HG03060 (cell line): Measurements from ENCODE around the gene TMEM183A.

Experiments
- ATAC-seq: cut with Tn5 transposase; IDR thresholded peaks from one replicate; pipeline ENCODE4 v1.9.1; 2021; ENCODE audit warnings: low read depth, moderate number of reproducible peaks; ENCODE audit not compliant: unreplicated experiment

TMEM183A gene

GRCh38 chr1:203028067-203028783 lies 21.1 kb downstream of the TMEM183A start:
- no peak for ATAC-seq

- no peak for ATAC-seq
These were observed 21.8 kb downstream of the TMEM183A start for GRCh38 chr1:203028784-203029553.

- no peak for ATAC-seq
These were observed 24.3 kb downstream of the TMEM183A start for GRCh38 chr1:203031467-203031866.

GRCh38 chr1:203033287-203033686 lies 26.1 kb downstream of the TMEM183A start:
- no peak for ATAC-seq

- no peak for ATAC-seq
These were observed 26.7 kb downstream of the TMEM183A start for GRCh38 chr1:203033917-203034316.

GRCh38 chr1:203034422-203035110 lies 27.4 kb downstream of the TMEM183A start:
- no peak for ATAC-seq

- no peak for ATAC-seq
These were observed 28.2 kb downstream of the TMEM183A start for GRCh38 chr1:203035111-203036000.

- ATAC-seq: no peak
These were observed 29.0 kb downstream of the TMEM183A start for GRCh38 chr1:203036135-203036534.

- ATAC-seq: no peak
These were observed 29.4 kb downstream of the TMEM183A start for GRCh38 chr1:203036537-203036936.

- no peak for ATAC-seq
These were observed 30.5 kb downstream of the TMEM183A start for GRCh38 chr1:203037509-203038190.

- ATAC-seq: no peak
These were observed 31.1 kb downstream of the TMEM183A start for GRCh38 chr1:203038217-203038741.

GRCh38 chr1:203038891-203039608 lies 31.9 kb downstream of the TMEM183A start:
- no peak for ATAC-seq

- ATAC-seq: no peak
These were observed 32.7 kb downstream of the TMEM183A start for GRCh38 chr1:203039609-203040512.

GRCh38 chr1:203040513-203041275 lies 33.5 kb downstream of the TMEM183A start:
- ATAC-seq: no peak

- ATAC-seq: no peak
These were observed 34.3 kb downstream of the TMEM183A start for GRCh38 chr1:203041351-203041932.

GRCh38 chr1:203043830-203044545 lies 36.8 kb downstream of the TMEM183A start:
- no peak for ATAC-seq
